Nephron (organoid): ENCODE results near the gene EXTL2.
"Not testable (repeated sequence)": the region's sequence is repeated elsewhere in the genome, so short reads cannot be mapped to it uniquely, and the experiment has no call there.

ENCODE experiments used
- H3K27ac Mint-ChIP-seq, 3 experiments: 2 replicates each; pipeline ENCODE4 v1.8.0; 2020; ENCODE audit warnings: mixed read lengths in 3 of 3, mild to moderate bottlenecking in 2 of 3, moderate library complexity in 1 of 3
- H3K27me3 Mint-ChIP-seq: 2 replicates; pipeline ENCODE4 v1.8.0; 2021; ENCODE audit warnings: low read depth, mild to moderate bottlenecking, moderate library complexity, mixed read lengths
- H3K36me3 Mint-ChIP-seq: 2 replicates; pipeline ENCODE4 v1.8.0; 2020; ENCODE audit warnings: low read depth, mixed read lengths
- H3K4me1 Mint-ChIP-seq: 2 replicates; pipeline ENCODE4 v1.8.0; 2020; ENCODE audit warnings: mixed read lengths
- H3K4me3 Mint-ChIP-seq, 3 experiments: 2 replicates each; pipeline ENCODE4 v1.8.0; 2020; ENCODE audit warnings: mild to moderate bottlenecking in 3 of 3, mixed read lengths in 3 of 3, moderate library complexity in 2 of 3
- H3K9me3 Mint-ChIP-seq: 2 replicates; pipeline ENCODE4 v1.8.0; 2020; ENCODE audit warnings: mixed read lengths
- TF ChIP-seq, protein P1 (sequence below), 3 experiments: fragments of 200-600 bp; sonication (generic); IDR thresholded peaks; one replicate each; pipeline ENCODE4 v1.5.0; 2021; ENCODE audit warnings: antibody characterized with exemption in 3 of 3; ENCODE audit not compliant: unreplicated experiment in 3 of 3

The EXTL2 gene

DNA sequence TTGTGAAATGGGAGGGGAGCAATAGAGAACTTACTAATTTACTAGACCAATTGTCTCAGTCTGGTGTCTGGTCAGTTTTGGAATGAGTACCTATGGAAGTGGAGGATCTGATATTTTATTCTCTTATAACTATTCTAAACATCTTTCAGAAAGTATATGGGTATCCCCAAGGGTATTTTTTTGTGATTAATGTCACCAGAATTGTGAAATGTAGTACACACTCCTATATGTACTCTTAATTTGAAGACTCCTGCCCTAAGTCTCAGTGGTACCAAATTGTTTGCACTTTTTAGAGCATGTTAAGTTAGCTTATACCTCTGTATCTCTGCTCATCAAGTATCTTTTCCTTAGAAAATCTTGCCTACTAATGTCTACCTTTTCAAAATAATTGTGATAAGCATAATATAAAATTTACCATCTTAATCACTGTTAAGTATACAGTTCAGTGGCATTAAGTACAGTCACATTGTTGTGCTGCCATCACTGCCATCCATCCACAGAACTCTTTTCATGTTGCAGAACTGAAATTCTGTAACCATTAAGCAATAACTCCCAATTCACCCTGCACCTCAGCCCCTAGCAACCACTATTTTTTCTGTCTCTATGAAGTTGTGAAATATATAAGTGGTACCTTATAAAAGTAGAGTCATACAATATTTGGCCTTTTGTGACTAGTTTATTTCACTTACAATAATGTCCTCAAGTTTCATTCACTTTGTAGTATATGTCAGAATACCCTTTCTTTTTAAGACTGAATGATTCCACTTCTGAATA is 41.7 kb upstream of the EXTL2 start:
- Mint-ChIP-seq H3K27ac (no peak overlapping the region), H3K9me3 (no peaks in the 10 kb centered on the region), H3K4me1 (no peaks in the 10 kb centered on the region), H3K4me3 (no peak overlapping the region), H3K27me3 (no peaks in the 10 kb centered on the region), H3K36me3 (peaks cover 70% of the 10 kb centered on the region)
- TF ChIP-seq, protein P1, sequence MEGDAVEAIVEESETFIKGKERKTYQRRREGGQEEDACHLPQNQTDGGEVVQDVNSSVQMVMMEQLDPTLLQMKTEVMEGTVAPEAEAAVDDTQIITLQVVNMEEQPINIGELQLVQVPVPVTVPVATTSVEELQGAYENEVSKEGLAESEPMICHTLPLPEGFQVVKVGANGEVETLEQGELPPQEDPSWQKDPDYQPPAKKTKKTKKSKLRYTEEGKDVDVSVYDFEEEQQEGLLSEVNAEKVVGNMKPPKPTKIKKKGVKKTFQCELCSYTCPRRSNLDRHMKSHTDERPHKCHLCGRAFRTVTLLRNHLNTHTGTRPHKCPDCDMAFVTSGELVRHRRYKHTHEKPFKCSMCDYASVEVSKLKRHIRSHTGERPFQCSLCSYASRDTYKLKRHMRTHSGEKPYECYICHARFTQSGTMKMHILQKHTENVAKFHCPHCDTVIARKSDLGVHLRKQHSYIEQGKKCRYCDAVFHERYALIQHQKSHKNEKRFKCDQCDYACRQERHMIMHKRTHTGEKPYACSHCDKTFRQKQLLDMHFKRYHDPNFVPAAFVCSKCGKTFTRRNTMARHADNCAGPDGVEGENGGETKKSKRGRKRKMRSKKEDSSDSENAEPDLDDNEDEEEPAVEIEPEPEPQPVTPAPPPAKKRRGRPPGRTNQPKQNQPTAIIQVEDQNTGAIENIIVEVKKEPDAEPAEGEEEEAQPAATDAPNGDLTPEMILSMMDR (IDR thresholded peaks at IDR 0.05; ENCODE audit: unreplicated experiment in 3 of 3): no peak

DNA sequence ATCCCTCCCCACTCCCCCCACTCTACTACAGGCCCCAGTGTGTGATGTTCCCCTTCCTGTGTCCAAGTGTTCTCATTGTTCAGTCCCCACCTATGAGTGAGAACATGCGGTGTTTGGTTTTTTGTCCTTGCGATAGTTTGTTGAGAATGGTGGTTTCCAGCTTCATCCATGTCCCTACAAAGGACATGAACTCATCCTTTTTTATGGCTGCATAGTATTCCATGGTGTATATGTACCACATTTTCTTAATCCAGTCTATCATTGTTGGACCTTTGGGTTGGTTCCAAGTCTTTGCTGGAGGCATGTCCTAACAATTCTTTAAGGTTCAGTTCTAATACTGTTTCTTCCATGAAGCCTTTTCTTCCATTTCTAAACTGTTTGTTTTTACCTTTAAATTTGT is 38.9 kb upstream of the EXTL2 start:
- peaks cover 51% of the 10 kb centered on the region for H3K36me3 Mint-ChIP-seq
- not testable (repeated sequence) for H3K4me1 Mint-ChIP-seq, H3K27me3 Mint-ChIP-seq, H3K27ac Mint-ChIP-seq, H3K9me3 Mint-ChIP-seq, H3K4me3 Mint-ChIP-seq

DNA sequence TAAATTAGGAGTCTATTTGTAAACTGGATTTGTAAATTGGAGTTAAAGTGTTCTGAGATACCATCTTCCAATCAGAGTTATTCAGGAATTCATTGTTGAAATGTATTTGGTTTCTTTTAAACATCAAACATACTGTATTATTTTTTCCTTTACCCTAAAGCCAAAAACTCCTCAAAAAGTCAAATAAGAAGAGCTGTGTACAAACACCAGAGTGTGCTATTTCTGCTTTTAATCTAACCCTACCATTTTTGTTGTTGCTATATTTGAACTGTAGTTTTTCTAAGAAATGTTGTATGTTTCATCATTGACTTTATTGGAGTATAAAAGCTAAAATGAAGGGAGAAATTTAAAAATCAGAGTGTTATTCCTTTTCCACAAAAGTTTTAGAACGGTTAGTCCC is 37.1 kb upstream of the EXTL2 start:
- Mint-ChIP-seq H3K27ac (no peak overlapping the region), H3K4me3 (no peak overlapping the region), H3K9me3 (no peaks in the 10 kb centered on the region), H3K4me1 (no peaks in the 10 kb centered on the region), H3K27me3 (no peaks in the 10 kb centered on the region), H3K36me3 (peaks cover 36% of the 10 kb centered on the region)
- TF ChIP-seq, protein P1 (IDR thresholded peaks at IDR 0.05; ENCODE audit: unreplicated experiment in 3 of 3): no peak

DNA sequence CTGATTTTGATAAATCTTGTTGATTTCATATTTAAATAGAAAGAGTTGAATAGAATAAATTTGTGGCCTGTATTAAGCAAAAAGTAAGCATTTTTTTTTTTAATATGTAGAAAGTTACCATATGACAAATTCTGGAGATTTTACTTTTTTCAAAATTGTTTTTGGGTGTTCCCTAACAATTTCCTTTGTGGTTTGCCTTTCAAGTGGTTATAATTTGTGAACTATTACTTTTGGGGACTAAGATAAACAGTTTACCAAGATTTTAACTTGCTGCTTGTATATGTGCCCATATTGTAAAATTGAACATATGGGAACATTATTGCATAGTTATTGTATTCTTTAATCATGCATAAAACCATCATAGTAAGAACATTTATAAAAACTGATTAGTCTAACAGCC is 35.9 kb upstream of the EXTL2 start:
- Mint-ChIP-seq H3K4me1 (no peaks in the 10 kb centered on the region), H3K9me3 (no peaks in the 10 kb centered on the region), H3K36me3 (peaks cover 31% of the 10 kb centered on the region), H3K27me3 (no peaks in the 10 kb centered on the region), H3K27ac (no peak overlapping the region), H3K4me3 (no peak overlapping the region)
- TF ChIP-seq, protein P1 (IDR thresholded peaks at IDR 0.05; ENCODE audit: unreplicated experiment in 3 of 3): no peak

DNA sequence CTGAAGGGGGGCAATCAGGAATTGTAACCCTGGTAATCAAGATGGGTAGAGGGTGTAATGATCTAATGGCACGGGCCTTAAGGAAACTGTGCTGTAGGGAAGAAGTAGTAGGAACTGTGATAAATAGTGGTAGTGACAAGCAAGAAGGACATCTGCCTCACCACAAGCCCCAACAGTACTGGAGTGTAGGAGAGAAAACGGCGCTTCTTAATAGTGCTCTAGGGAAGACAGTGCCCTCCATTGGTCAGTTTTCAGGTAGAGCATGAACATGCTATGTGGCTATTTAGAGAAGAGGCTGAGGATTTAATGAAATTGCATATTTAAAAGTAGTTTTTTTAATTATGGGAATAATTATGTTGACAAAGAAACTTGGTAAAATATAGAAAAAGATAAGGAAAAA is 33.5 kb upstream of the EXTL2 start:
- Mint-ChIP-seq H3K4me1 (no peaks in the 10 kb centered on the region), H3K27me3 (no peaks in the 10 kb centered on the region), H3K9me3 (no peaks in the 10 kb centered on the region), H3K4me3 (no peak overlapping the region), H3K27ac (no peak overlapping the region), H3K36me3 (peaks cover 32% of the 10 kb centered on the region)
- TF ChIP-seq, protein P1 (IDR thresholded peaks at IDR 0.05; ENCODE audit: unreplicated experiment in 3 of 3): no peak

DNA sequence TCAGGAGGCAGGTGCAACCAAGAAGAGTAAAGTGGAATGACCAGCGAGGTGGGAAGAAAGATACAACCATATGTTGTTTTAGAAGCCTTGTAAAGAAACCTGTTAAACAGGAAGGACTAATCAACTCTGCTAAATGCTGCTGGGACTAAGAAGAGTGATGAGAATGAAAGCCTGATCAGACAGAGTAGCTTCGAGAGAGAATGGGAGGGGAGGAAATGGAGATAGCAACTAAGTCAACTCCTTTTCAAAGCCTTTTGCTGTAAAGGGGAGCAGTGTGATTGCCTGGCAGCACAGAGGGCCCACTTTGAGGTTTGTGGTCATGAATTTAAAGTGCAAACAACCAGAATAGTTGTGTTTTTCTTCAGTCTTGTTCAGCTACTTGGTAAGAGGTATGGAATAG is 32.6 kb upstream of the EXTL2 start:
- Mint-ChIP-seq H3K4me1 (no peaks in the 10 kb centered on the region), H3K9me3 (no peaks in the 10 kb centered on the region), H3K27me3 (no peaks in the 10 kb centered on the region), H3K27ac (no peak overlapping the region), H3K36me3 (peaks cover 32% of the 10 kb centered on the region), H3K4me3 (no peak overlapping the region)
- TF ChIP-seq, protein P1 (IDR thresholded peaks at IDR 0.05; ENCODE audit: unreplicated experiment in 3 of 3): no peak
